ENCODE measurements around the gene SRSF10.
"Not testable (repeated sequence)": the region's sequence is repeated elsewhere in the genome, so short reads cannot be mapped to it uniquely, and the experiment has no call there.

Gene SRSF10

DNA sequence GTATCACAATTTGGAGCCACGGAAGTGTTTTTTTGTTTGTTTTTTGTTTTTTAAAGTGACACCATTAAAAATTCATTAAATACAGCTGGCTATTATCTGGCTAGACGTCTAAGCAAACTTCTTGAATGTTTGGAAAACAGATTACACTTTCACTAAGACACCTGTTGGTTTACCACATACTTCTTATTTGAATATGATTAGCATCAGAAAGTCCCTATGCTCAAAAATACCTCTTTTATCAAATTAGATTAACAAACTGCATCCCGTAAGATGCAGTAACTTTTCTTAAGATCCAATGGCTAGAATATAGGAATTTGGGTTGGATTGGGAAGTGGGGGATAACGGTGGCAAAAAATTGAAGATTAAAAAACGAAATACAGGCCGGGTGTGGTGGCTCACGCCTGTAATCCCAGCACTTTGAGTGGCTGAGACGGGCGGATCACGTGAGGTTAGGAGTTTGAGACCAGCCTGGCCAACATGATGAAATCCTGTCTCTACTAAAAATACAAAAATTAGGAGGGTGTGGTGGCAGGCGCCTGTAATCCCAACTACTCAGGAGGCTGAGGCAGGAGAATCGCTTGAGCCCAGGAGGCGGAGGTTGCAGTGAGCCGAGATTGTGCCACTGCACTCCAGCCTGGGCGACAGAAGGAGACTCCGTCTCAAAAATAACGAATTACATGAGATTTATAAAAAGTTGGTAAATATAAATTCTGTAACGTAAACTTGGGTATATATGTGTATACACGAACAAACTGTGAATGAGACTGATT, 21.9 kb downstream of the SRSF10 start:
- not testable (repeated sequence) for DNase-seq

DNA sequence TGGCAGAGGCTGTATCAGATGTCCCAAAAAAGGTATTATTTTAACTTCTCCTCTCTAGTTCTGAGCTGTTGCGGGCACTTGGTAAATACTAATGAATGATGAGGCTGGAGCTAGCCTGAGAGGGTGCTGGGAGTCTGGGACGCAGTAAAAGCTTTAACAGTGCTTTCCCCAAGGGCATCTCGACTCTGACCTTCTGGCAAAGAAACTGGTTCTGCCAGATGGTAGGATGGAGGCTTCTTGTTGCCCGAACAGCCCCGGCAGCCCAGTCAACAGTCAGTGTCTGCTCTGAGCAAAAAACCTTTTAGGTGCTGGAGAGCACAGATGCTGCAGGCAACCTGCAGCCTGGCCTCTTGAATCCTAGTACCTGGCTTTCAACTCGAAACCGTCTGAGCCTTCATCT, 23.0 kb downstream of the SRSF10 start:
- DNase-seq: no peak

DNA sequence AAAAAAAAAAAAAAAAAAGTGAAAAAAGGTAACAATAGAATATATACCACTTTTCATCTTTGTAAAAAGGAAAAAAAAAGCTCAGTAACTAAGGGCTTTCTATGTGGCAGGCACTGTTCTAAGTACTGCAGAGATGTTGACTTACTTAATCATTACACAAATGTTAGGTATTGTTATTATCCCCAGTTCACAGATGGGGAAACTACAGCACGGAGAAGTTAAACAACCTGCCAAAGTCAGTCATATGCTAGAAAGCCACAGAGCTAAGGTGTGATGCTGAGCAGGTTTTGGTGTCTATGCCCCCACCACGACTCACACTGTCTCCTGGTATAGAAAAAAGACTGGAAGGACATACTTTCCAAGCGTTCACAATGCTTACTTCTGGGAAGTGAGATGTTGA, 27.1 kb downstream of the SRSF10 start:
- no peak for DNase-seq

DNA sequence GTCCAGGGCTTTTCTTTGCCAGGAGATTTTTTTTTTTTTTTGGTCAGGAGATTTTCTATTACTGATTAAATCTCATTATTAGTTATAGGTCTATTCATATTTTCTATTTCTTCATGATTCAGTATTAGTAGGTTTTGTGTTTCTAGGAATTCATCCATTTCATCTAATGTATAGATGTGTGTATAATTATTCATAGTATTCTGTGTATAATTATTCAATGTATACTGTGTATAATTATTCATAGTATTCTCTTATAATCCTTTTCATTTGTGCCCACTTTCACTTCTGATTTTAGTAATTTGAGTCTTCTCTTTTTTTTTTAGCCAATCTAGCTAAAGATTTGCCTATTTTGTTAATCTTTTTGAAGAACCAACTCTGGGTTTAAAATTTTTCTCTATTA, 32.8 kb downstream of the SRSF10 start:
- no peak for DNase-seq

DNA sequence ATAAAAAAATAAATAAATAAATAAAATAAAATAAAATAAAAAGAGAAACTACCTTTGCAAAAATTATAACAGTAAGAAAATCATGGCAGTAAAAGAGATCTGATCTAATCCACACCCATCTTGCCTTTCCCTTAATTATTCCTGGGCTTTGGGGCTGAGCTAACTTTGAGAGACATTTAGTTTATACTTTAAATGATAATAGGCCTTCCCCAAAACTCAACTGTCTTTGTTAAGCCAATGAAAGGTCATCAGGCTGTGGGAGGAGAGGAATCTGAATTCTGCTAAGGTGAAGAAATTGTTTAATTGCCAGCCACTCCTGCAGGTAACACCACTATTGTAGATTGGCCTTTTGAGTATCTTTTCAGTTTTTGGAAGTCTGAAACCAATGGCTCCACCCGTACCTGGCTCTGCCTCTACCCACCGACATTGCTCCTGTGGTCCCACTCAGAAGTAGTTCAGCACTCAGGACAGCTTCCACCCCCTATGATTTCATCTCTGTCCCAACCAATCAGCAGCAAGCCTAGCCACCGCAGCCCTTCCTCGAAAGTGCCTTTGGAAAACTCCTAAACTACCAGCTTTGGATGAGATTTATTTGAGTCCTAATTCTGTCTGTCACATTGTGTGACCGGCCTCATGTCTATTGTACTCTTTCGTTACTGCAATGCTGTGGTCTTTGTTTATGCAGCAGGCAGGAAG, 43.5 kb downstream of the SRSF10 start:
- no peak for DNase-seq

DNA sequence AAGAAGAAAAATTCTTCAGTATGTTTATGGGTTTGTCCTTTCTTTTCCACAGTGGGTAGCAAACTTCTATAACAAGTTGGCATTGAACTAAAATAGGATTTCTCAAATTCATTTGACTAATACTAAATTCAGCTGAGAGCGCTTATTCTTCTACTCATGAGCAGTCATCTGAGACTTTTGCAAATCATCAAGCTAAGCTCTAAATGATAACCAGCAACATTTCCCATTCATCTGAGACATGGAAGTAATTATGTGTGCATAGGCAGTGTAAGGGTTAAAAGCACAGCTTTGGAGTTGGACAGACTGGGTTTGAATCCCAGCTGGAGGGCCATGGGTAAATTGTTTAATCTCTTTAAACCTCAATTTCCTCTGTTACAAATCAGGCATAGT, 48.6 kb downstream of the SRSF10 start:
- no peak for DNase-seq

DNA sequence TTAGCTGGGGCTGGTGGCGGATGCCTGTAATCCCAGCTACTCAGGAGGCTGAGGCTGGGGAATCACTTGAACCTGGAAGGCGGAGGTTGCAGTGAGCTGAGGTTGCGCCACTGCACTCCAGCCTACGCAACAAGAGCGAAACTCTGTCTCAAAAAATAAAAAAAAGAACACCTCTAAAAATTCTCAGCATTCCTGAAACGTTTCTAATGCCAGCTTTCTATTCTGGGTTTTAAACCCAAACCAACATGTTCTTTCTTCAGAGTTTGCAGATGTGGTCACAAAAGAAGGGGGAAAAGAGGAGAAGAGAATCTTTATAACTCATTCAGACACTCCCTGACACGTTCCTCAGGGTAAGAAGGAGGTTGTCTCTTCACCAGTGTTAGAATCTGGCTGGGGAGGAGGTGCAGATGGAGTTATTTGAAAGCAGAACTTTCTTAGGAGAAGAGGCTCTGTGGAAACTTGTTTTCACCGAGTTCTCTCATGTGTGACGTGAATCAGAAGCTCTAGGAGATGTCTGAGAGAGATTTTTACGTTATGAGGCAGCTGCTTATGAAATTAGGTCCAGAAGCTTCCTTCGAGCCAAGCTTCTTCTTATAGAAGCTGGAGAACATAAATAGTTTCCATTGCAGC, 49.2 kb downstream of the SRSF10 start:
- DNase-seq: no peak

DNA sequence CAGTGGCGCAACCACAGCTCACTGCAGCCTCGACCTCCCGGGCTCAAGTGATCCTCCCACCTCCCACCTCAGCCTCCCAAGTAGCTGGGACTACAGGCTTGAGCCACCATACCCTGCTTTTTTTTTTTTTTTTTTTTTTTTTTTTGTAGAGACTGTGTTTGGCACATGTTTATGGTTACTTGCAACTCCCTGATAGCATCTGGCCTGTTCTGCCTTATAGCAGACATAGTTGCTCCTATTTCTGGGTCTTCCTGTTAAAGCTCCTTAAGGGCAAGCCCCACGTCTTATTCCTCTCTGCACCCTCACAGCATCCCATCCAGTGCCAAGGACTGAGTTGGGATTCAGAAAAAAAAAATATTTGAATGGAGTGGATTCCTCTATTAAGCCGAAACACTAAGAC, 49.9 kb downstream of the SRSF10 start:
- no peak for DNase-seq

DNA sequence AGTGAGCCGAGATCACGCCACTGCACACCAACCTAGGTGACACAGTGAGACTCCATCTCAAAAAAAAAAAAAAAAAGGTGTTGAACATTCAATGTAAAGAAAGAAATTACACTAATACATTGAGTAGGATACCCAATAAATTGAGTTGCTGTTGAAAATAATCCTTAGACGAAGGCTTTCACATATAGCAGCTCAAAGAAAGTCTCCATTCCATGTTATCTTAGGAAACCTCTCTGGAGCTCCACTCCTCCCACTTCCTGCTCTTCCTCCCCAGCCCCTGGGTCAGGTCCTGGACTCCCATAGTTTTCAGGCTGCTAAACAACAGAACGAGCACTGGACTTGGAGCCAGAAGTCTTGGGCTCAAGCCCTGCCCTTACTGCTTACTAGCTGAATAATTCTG, 51.3 kb downstream of the SRSF10 start:
- DNase-seq: no peak

DNA sequence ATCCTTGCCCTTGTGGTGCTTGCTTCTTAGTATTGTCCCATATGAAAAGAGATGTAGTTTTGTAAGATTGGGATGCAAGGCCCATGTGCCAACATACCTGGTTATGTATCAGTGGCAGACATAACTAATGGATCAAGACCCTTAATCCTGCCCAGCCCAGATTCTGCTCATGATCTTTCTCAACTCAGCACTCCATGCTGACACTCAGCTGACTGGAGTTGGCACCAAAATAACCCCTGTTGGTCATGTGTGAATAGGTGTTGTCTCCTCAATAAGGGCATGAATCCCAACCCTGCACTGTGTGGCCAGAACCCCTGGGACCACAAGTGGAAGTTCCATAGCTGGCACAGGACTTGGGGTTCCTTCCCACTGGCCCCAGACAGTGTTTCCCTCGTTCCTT, 53.0 kb downstream of the SRSF10 start:
- DNase-seq: no peak

DNA sequence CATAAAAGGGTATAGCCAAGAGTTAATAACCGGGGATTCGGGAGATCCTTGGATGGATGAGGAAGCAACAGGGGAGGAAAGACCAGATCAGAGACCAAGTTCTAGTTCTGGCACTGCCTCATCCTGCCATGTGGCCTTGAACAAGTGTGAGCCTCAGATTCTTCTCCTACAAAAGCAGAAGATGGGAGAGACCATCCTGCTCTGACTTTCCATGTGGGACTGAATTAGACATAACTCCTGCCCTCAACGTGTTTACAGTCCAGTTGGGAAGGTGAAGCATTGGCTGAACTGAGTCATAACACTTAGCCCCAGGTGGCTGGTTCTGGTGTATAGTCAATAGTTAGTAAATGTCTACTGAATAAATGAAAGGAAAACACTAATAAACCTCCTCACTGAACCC, 54.8 kb downstream of the SRSF10 start:
- DNase-seq: no peak

DNA sequence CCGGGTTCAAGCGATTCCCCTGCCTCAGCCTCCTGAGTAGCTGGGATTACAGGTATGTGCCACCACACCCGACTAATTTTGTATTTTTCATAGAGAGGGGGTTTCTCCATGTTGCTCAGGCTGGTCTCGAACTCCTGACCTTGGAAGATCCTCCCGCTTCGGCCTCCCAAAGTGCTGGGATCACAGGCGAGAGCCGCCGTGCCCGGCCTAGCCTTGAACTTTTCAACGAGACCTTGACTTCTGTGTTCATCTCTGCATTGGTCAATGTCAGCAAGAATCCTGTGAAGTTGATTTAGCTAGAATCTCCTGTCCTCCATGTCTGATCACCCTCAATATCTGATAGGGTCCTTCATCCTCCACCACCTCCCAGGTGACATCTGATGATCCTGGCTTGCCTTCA, 55.5 kb downstream of the SRSF10 start:
- no peak for DNase-seq

DNA sequence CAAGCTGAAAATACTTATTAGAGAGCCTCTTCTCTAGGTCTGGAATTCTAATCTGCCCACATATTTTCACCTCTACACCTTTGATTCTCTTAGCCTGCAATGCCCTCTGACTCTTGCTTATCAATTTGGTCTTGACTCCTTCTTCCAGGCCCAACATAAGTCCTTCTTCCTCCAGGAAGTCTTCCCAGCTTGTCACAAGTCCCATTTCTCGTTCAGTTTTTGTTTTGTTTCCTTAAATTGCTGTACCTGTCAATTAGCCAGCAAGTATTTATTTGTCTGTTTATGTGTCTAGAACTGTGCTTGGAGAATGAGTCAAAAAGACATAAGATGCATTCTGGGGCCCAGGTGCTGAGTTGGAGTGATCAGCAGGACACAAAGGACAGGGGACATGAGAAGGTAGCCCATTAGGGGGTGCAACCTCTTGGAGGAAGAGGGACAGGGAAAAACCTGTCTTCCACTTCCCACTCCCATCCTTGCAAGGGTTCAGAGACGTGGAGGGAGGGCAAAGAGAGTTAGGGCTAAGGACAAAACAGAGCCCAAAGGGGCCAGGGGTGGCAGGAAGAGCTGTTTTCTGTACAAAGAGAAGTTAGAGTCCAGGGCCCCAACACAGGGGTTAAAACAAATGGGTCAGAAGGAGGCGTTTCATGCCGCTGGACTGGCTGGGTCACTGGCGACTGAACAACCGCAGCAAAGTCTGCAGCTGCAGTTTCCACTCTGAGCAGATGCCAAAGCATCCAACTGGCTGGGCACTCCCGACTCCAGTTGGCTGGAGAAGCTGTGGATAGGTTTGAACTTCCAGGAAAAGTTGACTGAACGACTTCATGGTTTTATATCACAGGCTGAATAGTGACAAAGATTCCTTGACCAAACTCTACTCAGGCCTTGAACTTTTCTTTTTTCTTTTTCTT, 56.3 kb downstream of the SRSF10 start:
- DNase-seq: peak; percentile 72

DNA sequence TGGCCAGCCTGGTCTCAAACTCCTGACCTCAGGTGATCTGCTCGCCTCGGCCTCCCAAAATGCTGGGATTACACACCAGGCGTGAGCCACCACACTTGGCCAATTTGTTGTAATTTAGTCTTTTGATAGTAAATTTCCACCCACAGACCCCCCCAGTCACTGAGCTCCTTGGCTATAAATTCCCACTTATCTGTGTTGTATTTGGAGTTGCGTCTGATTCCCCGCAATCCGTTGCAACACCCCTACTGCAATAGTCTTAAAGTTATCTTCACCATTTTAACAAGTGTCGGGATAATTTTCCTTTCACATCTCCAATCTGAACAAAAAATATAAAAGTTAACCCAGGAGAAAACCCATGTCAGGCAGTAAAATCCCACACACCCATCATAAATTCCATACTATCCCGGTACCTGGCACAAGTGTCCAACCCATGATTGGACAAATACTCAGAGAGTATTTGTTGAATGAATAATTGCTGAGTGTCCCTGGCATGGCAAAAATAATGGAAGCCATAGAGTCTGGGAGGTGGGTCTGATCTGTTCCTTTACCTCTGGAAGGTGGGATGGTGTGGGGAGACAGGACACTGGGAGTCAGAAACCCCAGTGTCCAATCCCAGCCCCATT, 57.7 kb downstream of the SRSF10 start:
- no peak for DNase-seq

DNA sequence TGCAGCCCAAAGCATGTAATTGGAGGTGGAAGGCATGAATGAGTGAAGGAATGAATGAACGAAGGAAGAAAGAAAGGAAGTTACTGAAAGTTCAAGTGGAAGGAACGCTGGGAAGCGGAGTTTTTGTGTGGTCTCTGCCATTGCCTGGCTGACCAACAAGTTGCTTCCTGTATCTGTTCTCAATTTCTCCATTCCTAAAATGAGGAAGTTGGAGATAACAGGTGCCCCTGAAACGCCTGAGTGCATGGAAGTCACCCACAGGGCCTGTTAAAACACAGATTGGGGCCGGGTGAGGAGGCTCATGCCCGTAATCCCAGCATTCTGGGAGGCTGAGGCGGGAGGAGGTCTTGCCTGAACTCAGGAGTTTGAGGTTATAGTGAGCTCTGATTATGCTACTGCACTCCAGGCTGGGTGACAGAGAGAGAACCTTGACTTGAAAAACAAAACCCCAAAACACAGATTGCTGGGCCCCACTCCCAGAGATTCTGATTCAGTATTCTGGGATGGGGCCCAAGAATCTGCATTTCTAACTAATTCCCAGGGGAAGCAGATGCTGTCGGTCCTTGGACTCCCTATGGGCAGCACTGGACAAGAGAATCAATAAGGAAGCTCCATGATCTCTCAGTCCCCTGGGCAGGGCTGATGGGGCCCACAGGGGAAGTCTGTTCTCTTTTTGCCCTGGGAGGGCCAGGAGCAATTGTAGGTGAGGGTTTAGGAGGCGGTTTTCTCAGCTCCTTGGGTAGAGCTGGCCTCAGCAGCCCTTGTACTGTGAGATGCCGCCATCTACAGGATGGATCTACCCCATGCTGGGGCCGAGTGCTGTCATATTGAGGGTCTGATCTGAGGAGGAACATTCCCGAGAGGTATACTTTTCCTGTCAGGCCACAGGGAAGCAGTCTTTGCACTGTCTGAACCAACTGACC, 63.7 kb downstream of the SRSF10 start:
- peak; percentile 71 for DNase-seq

DNA sequence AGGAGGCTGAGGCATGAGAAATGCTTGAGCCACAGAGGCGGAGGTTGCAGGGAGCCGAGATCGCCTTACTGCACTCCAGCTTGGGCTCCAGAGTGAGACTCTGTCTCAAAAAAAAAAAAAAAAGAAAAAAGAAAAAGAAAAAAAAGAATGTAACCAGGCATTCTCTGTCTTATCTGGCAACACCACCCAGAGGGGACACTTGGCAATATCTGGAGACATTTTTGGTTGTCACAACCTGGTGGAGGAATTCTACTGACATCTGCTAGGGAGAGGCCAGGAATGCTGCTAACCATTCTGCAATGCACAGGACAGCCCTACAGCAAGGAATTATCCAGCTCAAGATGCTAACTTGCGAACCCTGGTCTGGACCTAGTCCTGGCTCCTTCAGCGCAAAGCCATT, 64.7 kb downstream of the SRSF10 start:
- DNase-seq: no peak

DNA sequence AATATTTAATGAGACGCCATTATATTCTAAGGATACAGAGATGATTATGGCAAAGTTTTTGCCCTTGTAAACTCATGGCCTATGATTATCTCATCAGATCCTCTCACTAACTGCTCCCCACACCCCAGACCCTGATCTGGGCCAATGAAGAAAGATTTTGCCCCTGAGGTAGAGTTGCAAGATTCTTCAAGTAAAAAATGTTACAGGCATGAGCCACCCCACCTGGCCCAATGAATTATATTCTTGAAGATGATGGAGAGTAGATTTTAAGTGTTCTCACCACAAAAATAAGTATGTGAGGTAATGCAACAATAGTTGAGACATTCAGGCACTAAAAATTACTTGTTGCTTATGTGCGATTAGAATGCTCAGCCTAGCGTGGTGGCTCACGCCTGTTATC, 65.2 kb downstream of the SRSF10 start:
- DNase-seq: no peak

Measured in right hindlimb (tissue), 1 donor.